PC-3 (cell line): ENCODE results near the gene HOXC10. TPM values are rescaled to one million over a fixed set of nuclear protein-coding genes. Genes with fewer than 3 reads are reported as not detected.

Experiments
- ATAC-seq: fragments of 200-7000 bp; cut with Tn5 transposase; 2 replicates; pipeline ENCODE4 v1.9.1; 2020; ENCODE audit warnings: mild to moderate bottlenecking, moderate library complexity
- BruUV-seq: library from RNA; stranded (reverse); fragments of 400-500 nt; replicated peaks from 2 replicates; lab custom pipeline; 2021; lab: Mats Ljungman, UMichigan
- CTCF ChIA-PET: fragments of 300-600 bp; sonication (Branson Sonifier 250); formaldehyde crosslinking; loops from one replicate; lab custom pipeline; 2022; ENCODE audit warnings: antibody characterized with exemption; lab: Charles Lee
- POLR2A ChIA-PET: fragments of 300-600 bp; sonication (Branson Sonifier 250); formaldehyde crosslinking; loops from one replicate; lab custom pipeline; 2022; ENCODE audit warnings: antibody characterized with exemption; ENCODE audit not compliant: unreplicated experiment; lab: Charles Lee
- DNase-seq: peaks from one replicate; pipeline ENCODE4 v3.0.0-alpha.2; 2015
- H2AFZ ChIP-seq: fragments of 300-600 bp; sonication (generic); 2 replicates; pipeline ENCODE4 v1.6.0; 2016; ENCODE audit warnings: antibody characterized with exemption, low read length
- H3F3A ChIP-seq: fragments of 300-600 bp; sonication (generic); one replicate; pipeline ENCODE4 v1.6.0; 2017; ENCODE audit warnings: antibody characterized with exemption, low read length, control low read depth, mild to moderate bottlenecking; ENCODE audit not compliant: unreplicated experiment
- H3K27ac ChIP-seq: fragments of 300-600 bp; sonication (generic); 2 replicates; pipeline ENCODE4 v1.5.1; 2016; ENCODE audit warnings: mild to moderate bottlenecking, low read length
- H3K27me3 ChIP-seq: fragments of 300-600 bp; sonication (generic); 2 replicates; pipeline ENCODE4 v1.6.1; 2016; ENCODE audit warnings: low read length, mixed read lengths
- H3K36me3 ChIP-seq: fragments of 300-600 bp; sonication (generic); 2 replicates; pipeline ENCODE4 v1.6.1; 2016; ENCODE audit warnings: low read depth, mixed run types, low read length, mixed read lengths
- H3K4me1 ChIP-seq: fragments of 300-600 bp; sonication (generic); 2 replicates; pipeline ENCODE4 v1.5.1; 2016; ENCODE audit warnings: low read length; ENCODE audit not compliant: insufficient read depth
- H3K4me2 ChIP-seq: fragments of 300-600 bp; sonication (generic); 2 replicates; pipeline ENCODE4 v1.6.0; 2016; ENCODE audit warnings: low read length
- H3K4me3 ChIP-seq: fragments of 300-600 bp; sonication (generic); 2 replicates; pipeline ENCODE4 v1.5.1; 2016; ENCODE audit warnings: mild to moderate bottlenecking, low read length, mixed read lengths
- H3K79me2 ChIP-seq: fragments of 300-600 bp; sonication (generic); 2 replicates; pipeline ENCODE4 v1.6.1; 2017; ENCODE audit warnings: low read length, mixed read lengths
- H3K9ac ChIP-seq: fragments of 300-600 bp; sonication (generic); 2 replicates; pipeline ENCODE4 v1.6.0; 2016; ENCODE audit warnings: mild to moderate bottlenecking, low read length
- H3K9me2 ChIP-seq: fragments of 300-600 bp; sonication (generic); replicated peaks from 2 replicates; pipeline ENCODE4 v1.6.1; 2016; ENCODE audit warnings: mixed run types, low read length, mixed read lengths
- H3K9me3 ChIP-seq: fragments of 300-600 bp; sonication (generic); 2 replicates; pipeline ENCODE4 v1.6.1; 2016; ENCODE audit warnings: low read length, mixed read lengths
- H4K20me1 ChIP-seq: fragments of 300-600 bp; sonication (generic); 2 replicates; pipeline ENCODE4 v1.6.1; 2016; ENCODE audit warnings: low read length, mixed read lengths
- CTCF ChIP-seq: fragments of 300-600 bp; sonication (generic); conservative IDR thresholded peaks from 2 replicates; pipeline ENCODE4 v1.5.1; 2017; ENCODE audit warnings: antibody characterized with exemption, low read depth, mild to moderate bottlenecking, low read length
- EZH2 ChIP-seq: fragments of 300-600 bp; sonication (generic); IDR thresholded peaks from one replicate; pipeline ENCODE4 v1.6.1; 2017; ENCODE audit warnings: antibody characterized with exemption, mild to moderate bottlenecking, low read length; ENCODE audit not compliant: unreplicated experiment
- EZH2phosphoT487 ChIP-seq: fragments of 300-600 bp; sonication (generic); IDR thresholded peaks from 2 replicates; pipeline ENCODE4 v1.6.1; 2018; ENCODE audit warnings: mild to moderate bottlenecking, antibody characterized with exemption, low read length, borderline replicate concordance
- intact Hi-C: fragments of 100-400 bp; cut with micrococcal nuclease; formaldehyde crosslinking; loops from 2 replicates; pipeline ENCODE4 v1.9.0; 2023
- total RNA-seq: library from RNA; depleted of rRNA; stranded (reverse); fragments of >200 nt; gene quantifications from 2 replicates; pipeline ENCODE4 v1.2.3, GENCODE V29; 2014

Gene HOXC10
- total RNA-seq, 1 experiment from 2014 or later: 0.69 TPM

DNA sequence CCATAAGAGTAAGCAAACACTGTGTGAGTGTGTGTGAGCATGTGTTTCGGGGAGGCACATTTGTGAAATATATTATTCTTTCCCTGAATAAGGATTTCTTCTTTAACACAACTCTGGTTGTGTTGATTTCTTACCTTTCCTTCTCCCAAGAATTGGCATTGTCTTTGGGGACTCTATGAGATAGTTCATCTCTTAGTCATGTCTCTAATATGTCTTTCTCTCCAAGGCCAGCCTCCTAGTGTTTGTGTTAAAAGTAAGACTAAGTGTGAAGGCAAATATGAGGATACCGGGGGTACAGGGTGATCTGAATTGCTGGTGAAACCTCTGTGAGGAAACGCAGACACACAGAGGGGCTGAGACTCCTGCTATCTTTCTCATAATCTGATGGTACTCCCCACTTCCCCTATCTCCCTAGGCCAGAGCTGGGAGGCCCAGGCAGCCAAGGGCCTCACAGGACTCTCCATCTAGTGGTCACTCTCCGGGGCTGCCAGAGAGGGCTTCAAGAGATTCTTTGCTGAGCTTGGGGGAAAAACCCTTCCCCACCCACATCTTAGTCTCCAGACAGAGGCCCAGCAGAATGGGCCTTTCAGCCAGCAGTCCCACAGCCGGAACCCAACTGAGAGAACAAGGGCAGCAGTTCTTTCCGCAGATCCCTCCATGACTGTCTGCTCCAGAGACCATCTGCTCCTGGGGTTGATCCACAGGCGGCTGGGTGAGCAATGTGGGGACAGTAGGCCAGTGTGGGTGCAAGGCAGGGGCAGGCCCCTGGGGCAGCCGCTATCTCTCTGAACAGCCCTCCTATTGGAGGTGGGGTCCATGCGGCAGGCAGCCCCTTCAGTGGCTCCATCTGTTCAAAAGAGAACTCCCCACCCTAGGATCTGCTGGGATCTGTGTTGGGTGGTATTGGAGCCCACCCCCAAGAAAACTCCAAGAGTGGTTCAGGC is 36.0 kb upstream of the HOXC10 start:
- Histone ChIP-seq H3F3A (no peaks in the 10 kb centered on the region), H3K4me2 (no peak overlapping the region), H3K9me2 (no peaks in the 10 kb centered on the region), H3K79me2 (peaks cover 6% of the 10 kb centered on the region), H3K9ac (no peak overlapping the region), H4K20me1 (no peaks in the 10 kb centered on the region), H3K36me3 (peaks cover 8% of the 10 kb centered on the region; the same call in 1 of the 2 replicates), H3K27ac (no peak overlapping the region), H3K9me3 (no peaks in the 10 kb centered on the region), H3K4me1 (peaks cover 14% of the 10 kb centered on the region), H3K4me3 (no peak overlapping the region), H3K27me3 (no peaks in the 10 kb centered on the region), H2AFZ (no peak overlapping the region)
- DNase-seq (peak; percentile 52), ATAC-seq (peak; percentile 30; the same call in 1 of the 2 replicates)
- CTCF ChIA-PET: interaction anchor here (0.6 kb wide), 1 partner anchor 192 kb away, joined by 5 read pairs; no protein-coding TSS in a partner anchor
- POLR2A ChIA-PET: no interaction called here
- no TSS peak for BruUV-seq
- intact Hi-C loops: no loop called here
- no peak for TF ChIP-seq EZH2
- TF ChIP-seq CTCF: peak; percentile 21; the same call in 1 of the 2 replicates

GRCh38 chr12:53949631-53950436 is 35.1 kb upstream of the HOXC10 start:
- H3K27ac ChIP-seq: no peak overlapping the region
- H2AFZ ChIP-seq: 0 out of 2 replicates have a peak overlapping the region, but pooled peaks have one; percentile 38
- BruUV-seq: no TSS peak
- CTCF ChIA-PET: no interaction called here
- POLR2A ChIA-PET: no interaction called here
- ATAC-seq: no peak
- no peaks in the 10 kb centered on the region for H3K9me3 ChIP-seq
- H3K4me2 ChIP-seq: peak overlapping the region; percentile 31; the same call in 1 of the 2 replicates
- intact Hi-C loops: no loop called here
- H3F3A ChIP-seq: no peaks in the 10 kb centered on the region
- H3K79me2 ChIP-seq: no peaks in the 10 kb centered on the region
- H3K4me1 ChIP-seq: peaks cover 13% of the 10 kb centered on the region
- H3K27me3 ChIP-seq: no peaks in the 10 kb centered on the region
- no peaks in the 10 kb centered on the region for H4K20me1 ChIP-seq
- TF ChIP-seq EZH2phosphoT487 (no peak), CTCF (no peak), EZH2 (no peak)
- H3K9ac ChIP-seq: no peak overlapping the region
- no peaks in the 10 kb centered on the region for H3K9me2 ChIP-seq
- no peak overlapping the region for H3K4me3 ChIP-seq
- H3K36me3 ChIP-seq: peaks cover 8% of the 10 kb centered on the region; the same call in 1 of the 2 replicates
- DNase-seq: no peak
